HCT116 (cell line): ENCODE results near the gene BST1. TPM values are rescaled to one million over a fixed set of nuclear protein-coding genes. Genes with fewer than 3 reads are reported as not detected.

Source experiments
- ATAC-seq: fragments of 200-7000 bp; cut with Tn5 transposase; 2 replicates; pipeline ENCODE4 v1.9.1; 2020; ENCODE audit warnings: mild to moderate bottlenecking, moderate library complexity
- BruUV-seq: library from RNA; stranded (reverse); fragments of 400-500 nt; replicated peaks from 2 replicates; lab custom pipeline; 2021; lab: Mats Ljungman, UMichigan
- CTCF ChIA-PET: fragments of 300-600 bp; sonication (Branson Sonifier 250); formaldehyde crosslinking; loops from one replicate; lab custom pipeline; 2021; ENCODE audit warnings: antibody characterized with exemption; lab: Charles Lee
- POLR2A ChIA-PET: fragments of 300-600, 350-600 bp; sonication (Branson Sonifier 250); formaldehyde crosslinking; loops from one replicate; lab custom pipeline; 2021; ENCODE audit warnings: antibody characterized with exemption; lab: Charles Lee
- RAD21 ChIA-PET, 2 experiments: fragments of 300-600 bp; sonication (Branson Sonifier 250); formaldehyde crosslinking; loops; one replicate each; lab custom pipeline; 2023; ENCODE audit warnings: low total read pairs in 2 of 2; ENCODE audit not compliant: uncharacterized antibody in 2 of 2, unreplicated experiment in 2 of 2, low non-redundant PET in 1 of 2; lab: Charles Lee
- DNase-seq: peaks from one replicate; pipeline ENCODE4 v3.0.0-alpha.2; 2010; ENCODE audit warnings: low read depth, low spot score
- H2AFZ ChIP-seq: fragments of 200-600 bp; shearing (Covaris generic), sonication (generic); 2 replicates; pipeline ENCODE4 v1.6.1; 2017; ENCODE audit warnings: low read depth, mixed run types, mixed read lengths, antibody characterized with exemption, low read length; ENCODE audit not compliant: poor library complexity, severe bottlenecking
- H3K27ac ChIP-seq: 2 replicates; pipeline ENCODE4 v1.5.1; 2012; ENCODE audit warnings: low read depth, low read length
- H3K27me3 ChIP-seq: fragments of 200-600 bp; sonication (generic); 2 replicates; pipeline ENCODE4 v1.6.1; 2016; ENCODE audit warnings: mixed run types, low read length, mixed read lengths; ENCODE audit not compliant: insufficient read depth
- H3K36me3 ChIP-seq, 2 experiments: fragments of 200-500 bp in 1 of 2; fragments of 200-600 bp in 1 of 2; sonication (Bioruptor generic) in 1 of 2; sonication (generic) in 1 of 2; 2 replicates each; pipeline versions ENCODE4 v1.5.1 to v1.6.1; 2014 to 2016; ENCODE audit warnings: low read length in 2 of 2, inconsistent platforms in 1 of 2, mixed read lengths in 1 of 2, mixed run types in 1 of 2; ENCODE audit not compliant: insufficient read depth in 2 of 2, control insufficient read depth in 1 of 2
- H3K4me1 ChIP-seq, 2 experiments: fragments of 200-600 bp in 1 of 2; sonication (generic) in 1 of 2; 2 replicates each; pipeline versions ENCODE4 v1.5.1 to v1.6.1; 2012 to 2017; ENCODE audit warnings: low read length in 2 of 2, inconsistent platforms in 1 of 2, mild to moderate bottlenecking in 1 of 2, mixed read lengths in 1 of 2, mixed run types in 1 of 2, moderate library complexity in 1 of 2; ENCODE audit not compliant: insufficient read depth in 2 of 2, control insufficient read depth in 1 of 2
- H3K4me2 ChIP-seq: fragments of 200-600 bp; sonication (generic); 2 replicates; pipeline ENCODE4 v1.6.1; 2017; ENCODE audit warnings: mixed run types, low read length, mixed read lengths
- H3K4me3 ChIP-seq, 2 experiments: fragments of 200-600 bp in 1 of 2; sonication (generic) in 1 of 2; replicated peaks in 1 of 2; 2 replicates each; pipeline ENCODE4 v1.5.1; 2011 to 2016; ENCODE audit warnings: low read length in 2 of 2, control low read depth in 1 of 2, low read depth in 1 of 2, mild to moderate bottlenecking in 1 of 2, mixed read lengths in 1 of 2, mixed run types in 1 of 2
- H3K79me2 ChIP-seq: fragments of 200-600 bp; sonication (generic); 2 replicates; pipeline ENCODE4 v1.6.1; 2017; ENCODE audit warnings: mild to moderate bottlenecking, mixed run types, low read length, moderate library complexity, mixed read lengths; ENCODE audit not compliant: insufficient read depth
- H3K9ac ChIP-seq: fragments of 200-600 bp; sonication (generic); 2 replicates; pipeline ENCODE4 v1.6.1; 2016; ENCODE audit warnings: low read length, mixed read lengths
- H3K9me2 ChIP-seq: fragments of 200-600 bp; sonication (generic), shearing (Covaris generic); 2 replicates; pipeline ENCODE4 v1.6.1; 2017; ENCODE audit warnings: mixed run types, mild to moderate bottlenecking, moderate library complexity; ENCODE audit not compliant: insufficient read depth
- H3K9me3 ChIP-seq, 2 experiments: fragments of 200-500 bp in 1 of 2; fragments of 200-600 bp in 1 of 2; sonication (Bioruptor generic) in 1 of 2; sonication (generic) in 1 of 2; 2 replicates each; pipeline ENCODE4 v1.6.1; 2014 to 2017; ENCODE audit warnings: low read length in 2 of 2, mixed read lengths in 2 of 2, inconsistent platforms in 1 of 2, low read depth in 1 of 2, mild to moderate bottlenecking in 1 of 2, mixed run types in 1 of 2, moderate library complexity in 1 of 2; ENCODE audit not compliant: control insufficient read depth in 1 of 2, insufficient read depth in 1 of 2
- H4K20me1 ChIP-seq: fragments of 200-600 bp; sonication (generic), shearing (Covaris generic); 2 replicates; pipeline ENCODE4 v1.6.1; 2017; ENCODE audit warnings: mixed run types, mild to moderate bottlenecking, moderate library complexity; ENCODE audit not compliant: insufficient read depth
- CBX3 ChIP-seq: IDR thresholded peaks from 2 replicates; pipeline ENCODE4 v1.6.1; 2012; ENCODE audit warnings: low read depth
- CEBPB ChIP-seq: IDR thresholded peaks from 2 replicates; pipeline ENCODE4 v1.6.1; 2012; ENCODE audit warnings: low read depth
- EGR1 ChIP-seq: IDR thresholded peaks from 2 replicates; pipeline ENCODE4 v1.6.1; 2012; ENCODE audit warnings: low read depth
- ELF1 ChIP-seq: IDR thresholded peaks from 2 replicates; pipeline ENCODE4 v1.6.1; 2012; ENCODE audit warnings: low read depth, borderline replicate concordance
- EZH2 ChIP-seq: fragments of 200-600 bp; sonication (generic); IDR thresholded peaks from 2 replicates; pipeline ENCODE4 v1.6.1; 2017; ENCODE audit warnings: antibody characterized with exemption, mixed run types
- FOSL1 ChIP-seq: IDR thresholded peaks from 2 replicates; pipeline ENCODE4 v1.6.1; 2012; ENCODE audit warnings: low read depth
- POLR2A ChIP-seq: IDR thresholded peaks from 2 replicates; pipeline ENCODE4 v1.7.0; 2011; ENCODE audit warnings: borderline replicate concordance; ENCODE audit not compliant: insufficient read depth, insufficient read length; ENCODE audit errors: extremely low read depth
- POLR2AphosphoS5 ChIP-seq: IDR thresholded peaks from 2 replicates; pipeline ENCODE4 v1.6.1; 2011; ENCODE audit warnings: mild to moderate bottlenecking, low read depth, low read length, moderate library complexity
- RAD21 ChIP-seq: IDR thresholded peaks from 2 replicates; pipeline ENCODE4 v1.6.1; 2012; ENCODE audit warnings: low read depth, mild to moderate bottlenecking
- SP1 ChIP-seq: IDR thresholded peaks from 2 replicates; pipeline ENCODE4 v1.6.1; 2012; ENCODE audit warnings: low read depth
- ZFX ChIP-seq: fragments of 450-650 bp; IDR thresholded peaks from 2 replicates; pipeline ENCODE4 v1.6.1; 2017
- ZNF274 ChIP-seq: fragments of 200-500 bp; sonication (Bioruptor generic); IDR thresholded peaks from 2 replicates; pipeline ENCODE4 v1.6.1; 2014; ENCODE audit warnings: mild to moderate bottlenecking, low read depth, low read length, inconsistent platforms
- intact Hi-C: fragments of 100-400 bp; cut with micrococcal nuclease; formaldehyde crosslinking; loops from 2 replicates; pipeline ENCODE4 v1.10.0; 2022
- total RNA-seq: library from RNA; stranded (reverse); gene quantifications from one replicate; pipeline ENCODE4 v1.2.1, GENCODE V29; 2021; ENCODE audit not compliant: unreplicated experiment
- TF ChIP-seq, protein P1 (sequence below): IDR thresholded peaks from 2 replicates; pipeline ENCODE4 v1.6.1; 2011; ENCODE audit warnings: mild to moderate bottlenecking, low read length, moderate library complexity; ENCODE audit not compliant: insufficient replicate concordance; ENCODE audit errors: extremely low read depth
- TF ChIP-seq, protein P2 (sequence below): IDR thresholded peaks from 2 replicates; pipeline ENCODE4 v1.6.1; 2012; ENCODE audit warnings: low read depth
- TF ChIP-seq, protein P3 (sequence below): IDR thresholded peaks from 2 replicates; pipeline ENCODE4 v1.6.1; 2012

BST1 gene
- total RNA-seq, 1 experiment from 2014 or later, result 0.44 TPM

DNA sequence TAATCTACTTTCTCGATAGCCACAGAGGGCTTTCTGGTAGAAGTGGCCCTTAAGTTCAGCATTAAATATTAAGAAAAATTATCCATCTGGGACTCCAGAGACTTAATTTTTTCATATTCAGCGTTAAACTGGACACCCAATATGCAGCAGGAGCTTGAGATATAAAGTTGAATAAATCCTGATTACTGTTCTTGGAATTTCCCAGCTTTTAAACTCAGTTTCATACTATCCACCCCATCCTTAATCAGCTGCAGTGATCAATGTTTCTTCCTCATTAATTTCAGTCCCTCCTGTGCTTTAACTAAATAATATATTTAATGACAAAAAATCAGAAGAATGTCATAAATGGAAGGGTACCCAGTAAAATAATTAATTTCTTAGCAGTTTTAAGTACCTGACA lies 44.1 kb upstream of the BST1 start:
- no peaks in the 10 kb centered on the region for H3K9me3 ChIP-seq
- POLR2A ChIA-PET, result interaction anchor here (1.5 kb wide), 1 partner anchor 17 kb away, joined by 3 read pairs; no protein-coding TSS in a partner anchor
- H3K27me3 ChIP-seq, result no peaks in the 10 kb centered on the region
- H3K9ac ChIP-seq, result no peak overlapping the region
- intact Hi-C loops, result no loop called here
- no peaks in the 10 kb centered on the region for H3K9me2 ChIP-seq
- no peaks in the 10 kb centered on the region for H3K36me3 ChIP-seq
- no peak for DNase-seq
- no peak overlapping the region for H3K27ac ChIP-seq
- BruUV-seq, result no TSS peak
- H3K4me1 ChIP-seq, result peaks cover 1 to 13% of the 10 kb centered on the region in 2 experiments
- TF ChIP-seq, protein P1, sequence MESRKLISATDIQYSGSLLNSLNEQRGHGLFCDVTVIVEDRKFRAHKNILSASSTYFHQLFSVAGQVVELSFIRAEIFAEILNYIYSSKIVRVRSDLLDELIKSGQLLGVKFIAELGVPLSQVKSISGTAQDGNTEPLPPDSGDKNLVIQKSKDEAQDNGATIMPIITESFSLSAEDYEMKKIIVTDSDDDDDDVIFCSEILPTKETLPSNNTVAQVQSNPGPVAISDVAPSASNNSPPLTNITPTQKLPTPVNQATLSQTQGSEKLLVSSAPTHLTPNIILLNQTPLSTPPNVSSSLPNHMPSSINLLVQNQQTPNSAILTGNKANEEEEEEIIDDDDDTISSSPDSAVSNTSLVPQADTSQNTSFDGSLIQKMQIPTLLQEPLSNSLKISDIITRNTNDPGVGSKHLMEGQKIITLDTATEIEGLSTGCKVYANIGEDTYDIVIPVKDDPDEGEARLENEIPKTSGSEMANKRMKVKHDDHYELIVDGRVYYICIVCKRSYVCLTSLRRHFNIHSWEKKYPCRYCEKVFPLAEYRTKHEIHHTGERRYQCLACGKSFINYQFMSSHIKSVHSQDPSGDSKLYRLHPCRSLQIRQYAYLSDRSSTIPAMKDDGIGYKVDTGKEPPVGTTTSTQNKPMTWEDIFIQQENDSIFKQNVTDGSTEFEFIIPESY, result no peak
- TF ChIP-seq EZH2, result no peak
- no peak for TF ChIP-seq ZNF274
- TF ChIP-seq, protein P2, sequence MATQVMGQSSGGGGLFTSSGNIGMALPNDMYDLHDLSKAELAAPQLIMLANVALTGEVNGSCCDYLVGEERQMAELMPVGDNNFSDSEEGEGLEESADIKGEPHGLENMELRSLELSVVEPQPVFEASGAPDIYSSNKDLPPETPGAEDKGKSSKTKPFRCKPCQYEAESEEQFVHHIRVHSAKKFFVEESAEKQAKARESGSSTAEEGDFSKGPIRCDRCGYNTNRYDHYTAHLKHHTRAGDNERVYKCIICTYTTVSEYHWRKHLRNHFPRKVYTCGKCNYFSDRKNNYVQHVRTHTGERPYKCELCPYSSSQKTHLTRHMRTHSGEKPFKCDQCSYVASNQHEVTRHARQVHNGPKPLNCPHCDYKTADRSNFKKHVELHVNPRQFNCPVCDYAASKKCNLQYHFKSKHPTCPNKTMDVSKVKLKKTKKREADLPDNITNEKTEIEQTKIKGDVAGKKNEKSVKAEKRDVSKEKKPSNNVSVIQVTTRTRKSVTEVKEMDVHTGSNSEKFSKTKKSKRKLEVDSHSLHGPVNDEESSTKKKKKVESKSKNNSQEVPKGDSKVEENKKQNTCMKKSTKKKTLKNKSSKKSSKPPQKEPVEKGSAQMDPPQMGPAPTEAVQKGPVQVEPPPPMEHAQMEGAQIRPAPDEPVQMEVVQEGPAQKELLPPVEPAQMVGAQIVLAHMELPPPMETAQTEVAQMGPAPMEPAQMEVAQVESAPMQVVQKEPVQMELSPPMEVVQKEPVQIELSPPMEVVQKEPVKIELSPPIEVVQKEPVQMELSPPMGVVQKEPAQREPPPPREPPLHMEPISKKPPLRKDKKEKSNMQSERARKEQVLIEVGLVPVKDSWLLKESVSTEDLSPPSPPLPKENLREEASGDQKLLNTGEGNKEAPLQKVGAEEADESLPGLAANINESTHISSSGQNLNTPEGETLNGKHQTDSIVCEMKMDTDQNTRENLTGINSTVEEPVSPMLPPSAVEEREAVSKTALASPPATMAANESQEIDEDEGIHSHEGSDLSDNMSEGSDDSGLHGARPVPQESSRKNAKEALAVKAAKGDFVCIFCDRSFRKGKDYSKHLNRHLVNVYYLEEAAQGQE, result no peak
- no peak for TF ChIP-seq POLR2A
- no peak for TF ChIP-seq ZFX
- TF ChIP-seq ELF1, result no peak
- no peak for TF ChIP-seq CBX3
- no peak for TF ChIP-seq CEBPB
- TF ChIP-seq FOSL1, result no peak
- TF ChIP-seq POLR2AphosphoS5, result no peak
- TF ChIP-seq RAD21, result no peak
- no peak for TF ChIP-seq SP1
- TF ChIP-seq EGR1, result no peak
- TF ChIP-seq, protein P3, sequence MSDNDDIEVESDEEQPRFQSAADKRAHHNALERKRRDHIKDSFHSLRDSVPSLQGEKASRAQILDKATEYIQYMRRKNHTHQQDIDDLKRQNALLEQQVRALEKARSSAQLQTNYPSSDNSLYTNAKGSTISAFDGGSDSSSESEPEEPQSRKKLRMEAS, result no peak
- H4K20me1 ChIP-seq, result no peaks in the 10 kb centered on the region
- H3K4me2 ChIP-seq, result no peak overlapping the region
- CTCF ChIA-PET, result no interaction called here
- peaks cover 9% of the 10 kb centered on the region for H3K79me2 ChIP-seq
- ATAC-seq, result no peak
- RAD21 ChIA-PET, result no interaction called here
- H2AFZ ChIP-seq, result no peak overlapping the region
- H3K4me3 ChIP-seq, result no peak overlapping the region
